ENCODE measurements around the gene WWOX. TPM values are rescaled to one million over a fixed set of nuclear protein-coding genes. Genes with fewer than 3 reads are reported as not detected.

WWOX gene
- total and polyA plus RNA-seq, 2 of the 4 experiments (the other 2 are of a cell fraction): 2.7 to 5.4 TPM

- H4K20me1 ChIP-seq (ENCODE audit: insufficient read depth, low read length): no peaks in the 10 kb centered on the region
- CTCF ChIA-PET: no interaction called here
- dilution Hi-C loops (cut with HindIII; ENCODE audit: low sequenced_read_pairs, unreplicated experiment) (no loop called here), intact Hi-C loops (cut with micrococcal nuclease) (no loop called here), in situ Hi-C loops (cut with MboI; ENCODE audit: low sequenced_read_pairs) (no loop called here)
- H3K4me2 ChIP-seq (ENCODE audit: low read depth, low read length): no peak overlapping the region
- no peak overlapping the region for H2BK15ac ChIP-seq (ENCODE audit: low read depth, low read length)
- no peaks in the 10 kb centered on the region for H3K79me1 ChIP-seq (ENCODE audit: low read depth in 1 of 2, low read length in 2 of 2)
- H3K23ac ChIP-seq (ENCODE audit: low read depth, low read length): no peak overlapping the region
- no TSS peak for BruUV-seq (replicated peaks)
- H4K8ac ChIP-seq (ENCODE audit: low read depth in 2 of 2, low read length in 2 of 2): no peak overlapping the region
- no peak overlapping the region for H3K9ac ChIP-seq (ENCODE audit: low read depth, low read length)
- H3K4ac ChIP-seq (ENCODE audit: low read depth, low read length): no peak overlapping the region
- H2AK5ac ChIP-seq (ENCODE audit: low read depth, low read length): no peak overlapping the region
- H2AK9ac ChIP-seq (replicated peaks; ENCODE audit: low read depth, low read length, poor library complexity): no peak overlapping the region
- H4K91ac ChIP-seq (ENCODE audit: insufficient read depth, low read depth, low read length): no peak overlapping the region
- H3K4me3 ChIP-seq (ENCODE audit: insufficient read depth, low read depth, low read length): no peak overlapping the region
- H3K18ac ChIP-seq (ENCODE audit: low read depth, low read length): no peak overlapping the region
- WGBS, 2 experiments (ENCODE audit: extremely low coverage in 2 of 2, insufficient read length in 1 of 2): 80% methylated on average over 5 of the region's 9 CpGs; no CpG with 5 or more reads in 1 of the 2 experiments
- H3K27ac ChIP-seq (ENCODE audit: insufficient read depth, low read length): no peak overlapping the region
- POLR2A ChIA-PET (ENCODE audit: unreplicated experiment): no interaction called here
- H3K9me3 ChIP-seq (ENCODE audit: control insufficient read depth, insufficient read depth, low read length): peaks cover 31% of the 10 kb centered on the region
- no peak overlapping the region for H4K5ac ChIP-seq (ENCODE audit: low read depth, low read length)
- TF ChIP-seq RAD21 (IDR thresholded peaks at IDR 0.05; ENCODE audit: low read length): no peak
- no peak for TF ChIP-seq SMC3 (IDR thresholded peaks at IDR 0.05; ENCODE audit: low read depth, low read length)
- TF ChIP-seq RCOR1 (IDR thresholded peaks at IDR 0.05; ENCODE audit: insufficient replicate concordance, low read length): no peak
- no peak for TF ChIP-seq MXI1 (IDR thresholded peaks at IDR 0.05; ENCODE audit: borderline replicate concordance, low read depth, low read length)
- TF ChIP-seq BHLHE40 (IDR thresholded peaks at IDR 0.05; ENCODE audit: low read depth, low read length): no peak
- no peak for TF ChIP-seq CHD1 (IDR thresholded peaks at IDR 0.05; ENCODE audit: low read depth, low read length)
- no peak for TF ChIP-seq MAFK (IDR thresholded peaks at IDR 0.05; ENCODE audit: low read depth, low read length)
- no peak for TF ChIP-seq CEBPB (IDR thresholded peaks at IDR 0.05; ENCODE audit: low read depth, low read length)
- no peak for TF ChIP-seq NFE2L2 (IDR thresholded peaks at IDR 0.05; ENCODE audit: low read depth, low read length)
- TF ChIP-seq POLR2A (IDR thresholded peaks at IDR 0.05; ENCODE audit: low read depth, low read length): no peak
- H3K9me1 ChIP-seq (ENCODE audit: insufficient read depth, low read length): no peaks in the 10 kb centered on the region
- H3K27me3 ChIP-seq (ENCODE audit: control insufficient read depth, insufficient read depth, low read length): no peaks in the 10 kb centered on the region
- DNase-seq (no peak), ATAC-seq (ENCODE audit: low read depth) (no peak)
- H2BK5ac ChIP-seq (ENCODE audit: low read depth, low read length, poor library complexity, severe bottlenecking): no peak overlapping the region
- H2BK20ac ChIP-seq (ENCODE audit: low read depth, low read length): no peak overlapping the region
- no peaks in the 10 kb centered on the region for H3K36me3 ChIP-seq (ENCODE audit: control insufficient read depth, insufficient read depth, low read length)
- no peak overlapping the region for H3K14ac ChIP-seq (replicated peaks; ENCODE audit: low read depth, low read length)
- no peak overlapping the region for H3K56ac ChIP-seq (ENCODE audit: extremely low read depth, insufficient read depth, low read length)
- H2AFZ ChIP-seq (replicated peaks; ENCODE audit: low read length, poor library complexity): no peak overlapping the region
- H2BK120ac ChIP-seq (ENCODE audit: low read depth, low read length): no peak overlapping the region
- H3K4me1 ChIP-seq (ENCODE audit: control insufficient read depth, insufficient read depth, low read length): no peaks in the 10 kb centered on the region
Measured at GRCh38 chr16:78635807-78636206, 536.4 kb downstream of the WWOX start.
